GM21390 (cell line): ENCODE measurements around the gene ZXDC.

Source experiments
- ATAC-seq: cut with Tn5 transposase; IDR thresholded peaks from one replicate; pipeline ENCODE4 v1.9.1; 2021; ENCODE audit not compliant: unreplicated experiment

Gene ZXDC

GRCh38 chr3:126456766-126457388 lies 18.8 kb downstream of the ZXDC start:
- ATAC-seq = no peak

GRCh38 chr3:126456211-126456610 lies 19.5 kb downstream of the ZXDC start:
- no peak for ATAC-seq

- ATAC-seq = no peak
Measured at GRCh38 chr3:126454437-126455198, 21.1 kb downstream of the ZXDC start.

GRCh38 chr3:126454025-126454424 lies 21.7 kb downstream of the ZXDC start:
- no peak for ATAC-seq

GRCh38 chr3:126452213-126452612 lies 23.5 kb downstream of the ZXDC start:
- ATAC-seq = no peak

- no peak for ATAC-seq
Measured at GRCh38 chr3:126451511-126451910, 24.2 kb downstream of the ZXDC start.

- ATAC-seq = no peak
Measured at GRCh38 chr3:126450744-126451143, 24.9 kb downstream of the ZXDC start.

- ATAC-seq = no peak
Measured at GRCh38 chr3:126450219-126450618, 25.5 kb downstream of the ZXDC start.

GRCh38 chr3:126449621-126450051 lies 26.1 kb downstream of the ZXDC start:
- ATAC-seq = no peak

GRCh38 chr3:126448893-126449180 lies 26.9 kb downstream of the ZXDC start:
- ATAC-seq = no peak

- no peak for ATAC-seq
Measured at GRCh38 chr3:126448136-126448892, 27.4 kb downstream of the ZXDC start.

GRCh38 chr3:126447456-126448106 lies 28.1 kb downstream of the ZXDC start:
- ATAC-seq = no peak

- ATAC-seq = no peak
Measured at GRCh38 chr3:126446791-126447190, 28.9 kb downstream of the ZXDC start.

GRCh38 chr3:126446301-126446700 lies 29.4 kb downstream of the ZXDC start:
- no peak for ATAC-seq

- no peak for ATAC-seq
Measured at GRCh38 chr3:126445506-126445905, 30.2 kb downstream of the ZXDC start.

- ATAC-seq = no peak
Measured at GRCh38 chr3:126442856-126443242, 32.8 kb downstream of the ZXDC start.

- no peak for ATAC-seq
Measured at GRCh38 chr3:126442094-126442855, 33.4 kb downstream of the ZXDC start.

GRCh38 chr3:126441256-126441880 lies 34.3 kb downstream of the ZXDC start:
- no peak for ATAC-seq

GRCh38 chr3:126440709-126440995 lies 35.0 kb downstream of the ZXDC start:
- no peak for ATAC-seq

GRCh38 chr3:126439968-126440708 lies 35.6 kb downstream of the ZXDC start:
- no peak for ATAC-seq
